Mammary epithelial cell (primary cell): ENCODE measurements around the gene STXBP1.

ENCODE experiments used
- CTCF ChIP-seq, 2 donors: IDR thresholded peaks in 1 of 2; conservative IDR thresholded peaks in 1 of 2; 2 replicates each; pipeline ENCODE4 v1.5.1; 2011 to 2012; ENCODE audit warnings: inconsistent platforms in 2 of 2, low read length in 2 of 2, mild to moderate bottlenecking in 2 of 2, control low read depth in 1 of 2, low read depth in 1 of 2; ENCODE audit not compliant: insufficient read depth in 1 of 2; ENCODE audit errors: extremely low read depth in 1 of 2
- EZH2 ChIP-seq: IDR thresholded peaks from 2 replicates; pipeline ENCODE4 v1.6.1; 2012; ENCODE audit warnings: low read length, inconsistent platforms, borderline replicate concordance

DNA sequence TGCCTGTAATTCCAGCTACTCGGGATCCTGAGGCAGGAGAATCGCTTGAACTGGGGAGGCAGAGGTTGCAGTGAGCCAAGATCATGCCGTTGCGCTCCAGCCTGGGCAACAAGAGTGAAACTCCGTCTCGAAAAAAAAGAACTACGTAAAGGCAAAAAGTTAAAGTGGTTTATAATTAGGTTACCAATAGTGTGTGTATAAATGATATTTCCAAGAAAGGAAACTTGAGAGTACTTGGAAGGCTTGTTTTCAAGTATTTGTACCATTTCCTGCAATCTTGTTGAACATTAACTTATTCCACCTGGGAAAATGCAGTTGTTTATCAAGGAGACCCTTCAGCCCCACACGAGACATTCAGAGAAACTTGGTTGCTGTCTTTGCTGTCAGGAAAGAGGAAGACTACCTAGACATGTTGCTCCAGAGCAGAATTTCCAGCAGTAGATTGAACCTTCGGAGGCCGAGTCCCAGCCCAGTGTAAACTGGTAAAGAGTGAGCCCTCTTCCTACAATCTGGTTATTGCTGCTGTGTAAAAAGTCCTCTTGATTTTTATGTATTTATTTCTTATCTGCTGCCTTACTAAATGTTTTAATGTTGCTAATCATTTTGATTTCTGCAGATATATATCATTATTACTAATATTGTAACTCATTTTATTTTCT lies 30.1 kb downstream of the STXBP1 start:
- no peak for TF ChIP-seq CTCF (conservative IDR thresholded peaks at IDR 0.05 in 1 of 2, IDR thresholded peaks at IDR 0.05 in 1 of 2; ENCODE audit: extremely low read depth in 1 of 2, insufficient read depth in 1 of 2, low read depth in 1 of 2, low read length in 2 of 2)
- TF ChIP-seq EZH2, result no peak
